Measurements from ENCODE around the gene PPFIA3. TPM values are rescaled to one million over a fixed set of nuclear protein-coding genes. Genes with fewer than 3 reads are reported as not detected.

PPFIA3 gene
- total RNA-seq, 1 experiment from 2014 or later, result 19.1 TPM

DNA sequence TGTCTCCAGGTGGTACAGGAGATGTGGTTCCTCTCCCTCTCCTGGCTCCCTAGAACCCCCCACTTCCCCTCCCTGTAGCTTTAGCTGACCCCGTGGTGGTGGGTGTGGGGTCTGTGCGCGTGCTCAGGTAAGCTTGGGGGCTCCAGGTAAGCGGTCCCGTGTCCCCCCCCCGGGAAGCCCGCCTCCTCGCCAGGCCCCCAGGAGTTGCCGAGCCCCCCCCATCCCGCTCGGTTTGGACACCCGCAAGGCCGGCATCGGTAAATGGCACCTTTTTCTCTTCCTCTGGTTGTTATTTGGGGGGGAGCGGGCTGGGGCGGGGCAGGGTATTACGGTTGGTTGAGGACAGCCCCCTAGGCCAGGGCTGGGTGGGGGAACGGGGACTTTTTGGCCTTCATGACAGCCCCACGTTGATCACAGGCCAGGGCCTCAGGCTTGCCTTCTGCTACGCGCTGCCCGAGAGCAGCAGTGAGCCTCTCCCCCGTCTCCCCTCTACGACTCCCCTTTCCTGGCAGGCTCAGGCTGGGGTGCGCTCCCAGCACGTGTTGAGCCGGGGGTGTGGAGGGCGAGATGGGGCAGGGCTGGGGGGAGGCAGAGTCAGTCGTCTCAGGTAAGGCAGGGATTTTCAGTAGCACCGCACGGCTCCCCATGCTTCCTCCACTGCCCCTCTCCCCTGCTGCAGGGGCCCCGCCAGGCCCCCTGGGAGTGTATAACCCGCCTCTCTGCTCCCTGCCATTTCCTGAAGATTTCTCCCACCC, 15.8 kb upstream of the PPFIA3 start:
- H3K27ac ChIP-seq (ENCODE audit: insufficient read length, low read depth, low read length), result no peak overlapping the region
- no peaks in the 10 kb centered on the region for H3K79me2 ChIP-seq (ENCODE audit: insufficient read depth, low read length)

More for the DNA sequence above, 15.8 kb upstream of the PPFIA3 start:
- Histone ChIP-seq H4K8ac (replicated peaks; ENCODE audit: insufficient read length, low read depth, low read length) (no peak overlapping the region), H2BK5ac (ENCODE audit: insufficient read length, low read length) (no peak overlapping the region), H2BK120ac (ENCODE audit: low read depth, low read length, poor library complexity, severe bottlenecking) (no peak overlapping the region), H2BK12ac (ENCODE audit: insufficient read length, low read depth, low read length) (no peak overlapping the region), H4K91ac (ENCODE audit: insufficient read length, low read depth, low read length) (no peak overlapping the region), H3K56ac (ENCODE audit: insufficient read length, low read depth, low read length) (no peak overlapping the region), H3K4ac (ENCODE audit: low read depth, low read length) (no peak overlapping the region), H3K23me2 (ENCODE audit: insufficient read length, low read depth, low read length, poor library complexity, severe bottlenecking) (no peaks in the 10 kb centered on the region), H3K9ac (ENCODE audit: extremely low read depth, insufficient read length, low read length) (no peak overlapping the region), H3K14ac (ENCODE audit: insufficient read depth, low read length) (no peak overlapping the region), H3K9me3 (ENCODE audit: control insufficient read depth, low read depth, low read length) (no peaks in the 10 kb centered on the region), H4K20me1 (ENCODE audit: control insufficient read depth, insufficient read depth, insufficient read length) (no peaks in the 10 kb centered on the region), H3K4me1 (ENCODE audit: insufficient read depth, low read length) (no peaks in the 10 kb centered on the region), H3K23ac (ENCODE audit: insufficient read length, low read depth, low read length) (no peak overlapping the region), H4K5ac (ENCODE audit: insufficient read length, low read depth, low read length) (no peak overlapping the region), H2AK5ac (ENCODE audit: insufficient read length, low read length) (no peak overlapping the region), H3K79me1 (ENCODE audit: insufficient read depth, low read depth, low read length, poor library complexity, severe bottlenecking) (no peaks in the 10 kb centered on the region), H3K27me3 (ENCODE audit: insufficient read depth, low read length) (no peaks in the 10 kb centered on the region), H3K18ac (ENCODE audit: insufficient read length, low read depth, low read length) (no peak overlapping the region), H2AFZ (ENCODE audit: low read length) (no peak overlapping the region), H2BK20ac (ENCODE audit: low read depth, low read length, poor library complexity, severe bottlenecking) (no peak overlapping the region), H2BK15ac (ENCODE audit: low read depth, low read length) (no peak overlapping the region), H3K4me2 (ENCODE audit: insufficient read depth, insufficient read length, low read length) (no peak overlapping the region), H3T11ph (ENCODE audit: low read length) (no peak overlapping the region)
- no peak for DNase-seq
- peaks cover 60 to 88% (median 86%) of the 10 kb centered on the region in 3 experiments for H3K36me3 Mint-ChIP-seq (ENCODE audit: insufficient read depth in 1 of 3, low read depth in 3 of 3)
- no peak overlapping the region for H3K4me3 Mint-ChIP-seq
- H3K9me3 Mint-ChIP-seq, result peaks cover 0 to 2% of the 10 kb centered on the region in 2 experiments; a peak in 2 of 5 replicates
- no peaks in the 10 kb centered on the region; the same call in 1 of the 2 replicates for H3K27me3 Mint-ChIP-seq (ENCODE audit: low read depth)
- TF ChIP-seq, protein P1, sequence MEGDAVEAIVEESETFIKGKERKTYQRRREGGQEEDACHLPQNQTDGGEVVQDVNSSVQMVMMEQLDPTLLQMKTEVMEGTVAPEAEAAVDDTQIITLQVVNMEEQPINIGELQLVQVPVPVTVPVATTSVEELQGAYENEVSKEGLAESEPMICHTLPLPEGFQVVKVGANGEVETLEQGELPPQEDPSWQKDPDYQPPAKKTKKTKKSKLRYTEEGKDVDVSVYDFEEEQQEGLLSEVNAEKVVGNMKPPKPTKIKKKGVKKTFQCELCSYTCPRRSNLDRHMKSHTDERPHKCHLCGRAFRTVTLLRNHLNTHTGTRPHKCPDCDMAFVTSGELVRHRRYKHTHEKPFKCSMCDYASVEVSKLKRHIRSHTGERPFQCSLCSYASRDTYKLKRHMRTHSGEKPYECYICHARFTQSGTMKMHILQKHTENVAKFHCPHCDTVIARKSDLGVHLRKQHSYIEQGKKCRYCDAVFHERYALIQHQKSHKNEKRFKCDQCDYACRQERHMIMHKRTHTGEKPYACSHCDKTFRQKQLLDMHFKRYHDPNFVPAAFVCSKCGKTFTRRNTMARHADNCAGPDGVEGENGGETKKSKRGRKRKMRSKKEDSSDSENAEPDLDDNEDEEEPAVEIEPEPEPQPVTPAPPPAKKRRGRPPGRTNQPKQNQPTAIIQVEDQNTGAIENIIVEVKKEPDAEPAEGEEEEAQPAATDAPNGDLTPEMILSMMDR (conservative IDR thresholded peaks at IDR 0.05), result no peak
- H3K4me1 Mint-ChIP-seq, result peaks cover 6 to 27% of the 10 kb centered on the region in 2 experiments
- WGBS (ENCODE audit: extremely low coverage, insufficient read length, low lambda C conversion rate), result no CpG with 5 or more reads among the region's 33 CpGs
- peak overlapping the region in 1 of 3 experiments; percentile 55; a peak in 1 of 7 replicates for H3K27ac Mint-ChIP-seq
